ENCODE results near the gene SBDS.
"Not testable (repeated sequence)": the region's sequence is repeated elsewhere in the genome, so short reads cannot be mapped to it uniquely, and the experiment has no call there.

SBDS gene

GRCh38 chr7:66994051-66994450, 1.3 kb downstream of the SBDS start:
- not testable (repeated sequence) for DNase-seq

DNA sequence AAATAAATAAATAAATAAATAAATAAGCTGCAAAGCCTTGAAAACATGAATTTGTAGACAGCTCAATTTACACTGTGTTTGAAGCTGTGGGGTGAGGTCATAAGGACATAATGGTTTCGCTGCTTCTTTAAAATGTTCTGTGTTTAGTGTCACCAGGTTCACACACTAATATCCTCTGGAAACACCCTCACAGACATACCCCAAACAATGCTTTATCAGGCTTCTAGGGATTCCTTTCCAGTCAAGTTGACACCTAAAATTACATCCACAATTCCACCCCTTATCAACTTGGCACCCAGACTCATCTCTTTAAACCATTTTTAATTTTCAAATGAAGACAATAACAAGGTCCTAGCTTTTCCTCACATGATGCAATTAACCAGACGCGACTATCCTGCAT, 5.8 kb downstream of the SBDS start:
- not testable (repeated sequence) for DNase-seq

DNA sequence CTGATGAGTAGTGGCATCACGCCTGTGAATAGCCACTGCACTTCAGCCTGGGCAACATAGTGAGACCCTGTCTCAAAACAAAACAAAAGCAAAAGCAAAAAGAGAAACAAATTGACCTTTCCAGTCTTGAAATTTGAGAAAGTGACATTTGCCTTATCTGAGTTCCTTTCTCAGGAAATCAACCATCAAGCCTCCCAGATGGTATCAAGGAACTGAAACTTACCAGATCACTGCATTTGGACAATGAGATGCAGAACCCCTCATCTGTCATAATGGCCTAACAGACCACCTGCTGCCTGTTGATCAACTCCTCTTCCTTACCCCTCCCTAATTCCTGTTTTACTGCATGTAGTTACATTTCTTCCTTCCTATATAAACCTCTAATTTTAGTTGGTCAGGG, 15.1 kb downstream of the SBDS start:
- not testable (repeated sequence) for DNase-seq

DNA sequence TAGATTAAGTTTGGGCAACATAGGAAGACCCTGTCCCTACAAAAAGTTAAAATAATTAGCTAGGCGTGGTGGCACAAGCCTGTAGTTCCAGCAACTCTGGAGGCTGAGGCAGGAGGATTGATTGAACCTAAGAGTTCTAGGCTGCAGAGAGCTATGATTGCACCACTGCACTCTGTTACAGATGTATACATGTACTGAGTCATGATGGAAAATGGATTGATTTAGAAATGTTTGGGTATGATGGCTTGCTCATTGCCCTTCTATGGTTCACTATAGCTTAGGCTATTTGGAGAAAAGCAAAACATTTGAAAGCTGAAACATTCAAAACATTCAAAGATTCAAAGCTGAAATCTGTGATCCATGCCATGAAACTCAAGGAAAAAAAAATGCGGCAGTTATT, 16.4 kb downstream of the SBDS start:
- not testable (repeated sequence) for DNase-seq

DNA sequence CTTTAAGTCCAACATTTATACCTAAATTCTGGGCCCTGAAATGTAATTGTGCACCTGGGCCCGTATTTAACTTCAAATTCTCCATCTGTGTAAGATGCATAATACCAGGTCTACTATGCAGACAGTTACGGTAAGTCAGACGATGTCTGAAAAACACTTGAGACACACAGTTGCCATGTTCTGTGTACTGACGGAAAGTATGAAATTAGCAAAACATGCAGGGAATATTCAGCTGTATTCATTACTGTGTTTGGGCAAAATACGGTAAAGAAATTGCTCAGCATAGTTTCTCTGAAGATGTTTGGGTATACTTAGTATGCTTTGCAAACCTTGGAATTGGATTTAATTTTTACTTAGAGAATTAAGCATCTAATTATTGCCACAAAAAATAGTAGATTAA, 17.1 kb downstream of the SBDS start:
- DNase-seq: not testable (repeated sequence)

GRCh38 chr7:66974986-66975590, 20.3 kb downstream of the SBDS start:
- DNase-seq: no peak

GRCh38 chr7:66970310-66970709, 25.1 kb downstream of the SBDS start:
- DNase-seq: no peak

- DNase-seq: not testable (repeated sequence)
Measured at GRCh38 chr7:66969001-66969400, 26.4 kb downstream of the SBDS start.

DNA sequence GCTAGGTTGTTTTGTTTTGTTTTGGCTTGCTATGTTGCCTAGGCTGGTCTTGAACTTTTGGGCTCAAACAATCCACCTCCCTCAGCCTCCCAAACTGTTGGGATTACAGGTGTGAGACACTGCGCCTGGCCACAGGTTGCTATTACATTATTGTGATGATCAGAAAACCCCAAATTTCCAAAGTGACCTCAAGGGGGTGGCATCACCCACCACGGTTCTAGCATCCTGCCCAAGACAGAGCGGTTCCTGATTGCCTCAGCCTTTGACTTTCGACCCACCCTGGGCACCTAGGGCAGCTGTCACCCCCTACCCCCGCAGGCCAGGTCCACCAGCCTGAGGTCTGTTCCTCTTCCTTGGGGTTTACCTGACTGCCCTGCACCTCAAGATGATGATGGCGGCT, 28.4 kb downstream of the SBDS start:
- DNase-seq: no peak

- no peak for DNase-seq
Measured at GRCh38 chr7:66964411-66964810, 31.0 kb downstream of the SBDS start.

- DNase-seq: no peak
Measured at GRCh38 chr7:66961096-66961495, 34.3 kb downstream of the SBDS start.

- no peak for DNase-seq
Measured at GRCh38 chr7:66960192-66960591, 35.2 kb downstream of the SBDS start.

- DNase-seq: no peak
Measured at GRCh38 chr7:66958538-66959350, 36.6 kb downstream of the SBDS start.

DNA sequence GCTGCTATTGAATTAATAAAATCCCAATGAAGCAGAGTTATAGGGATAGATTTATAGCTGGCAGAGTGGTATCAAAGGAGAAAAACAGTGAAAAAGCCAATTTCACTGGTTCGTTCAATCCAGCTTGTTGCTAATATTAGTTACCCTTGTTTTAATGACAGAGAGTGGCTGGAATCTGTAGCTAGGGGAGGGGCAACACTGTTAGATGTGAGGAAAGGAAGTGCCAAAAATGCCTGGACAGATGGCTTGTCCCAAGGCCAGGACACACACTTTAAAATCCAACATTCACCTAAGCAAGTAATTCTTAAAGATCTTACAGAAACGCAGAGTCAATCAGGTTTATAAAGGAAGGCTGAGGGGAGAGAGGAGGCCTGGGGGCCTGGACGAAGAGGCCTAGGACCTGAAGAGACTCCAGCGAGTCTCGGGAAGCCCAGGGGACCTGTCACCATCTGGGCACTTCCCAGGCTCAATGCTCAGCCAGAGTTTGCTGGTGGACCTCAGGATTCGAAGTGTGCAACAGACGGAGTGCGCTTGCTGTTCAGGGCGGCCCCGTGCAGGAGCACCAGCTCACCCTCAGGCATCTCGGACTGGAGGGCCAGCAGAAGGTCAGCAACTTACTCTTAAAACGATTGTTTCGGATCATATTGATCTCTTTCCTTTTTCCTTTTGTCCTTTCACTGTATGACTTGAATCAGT, 37.6 kb downstream of the SBDS start:
- no peak for DNase-seq

GRCh38 chr7:66953044-66953427, 42.4 kb downstream of the SBDS start:
- no peak for DNase-seq

DNA sequence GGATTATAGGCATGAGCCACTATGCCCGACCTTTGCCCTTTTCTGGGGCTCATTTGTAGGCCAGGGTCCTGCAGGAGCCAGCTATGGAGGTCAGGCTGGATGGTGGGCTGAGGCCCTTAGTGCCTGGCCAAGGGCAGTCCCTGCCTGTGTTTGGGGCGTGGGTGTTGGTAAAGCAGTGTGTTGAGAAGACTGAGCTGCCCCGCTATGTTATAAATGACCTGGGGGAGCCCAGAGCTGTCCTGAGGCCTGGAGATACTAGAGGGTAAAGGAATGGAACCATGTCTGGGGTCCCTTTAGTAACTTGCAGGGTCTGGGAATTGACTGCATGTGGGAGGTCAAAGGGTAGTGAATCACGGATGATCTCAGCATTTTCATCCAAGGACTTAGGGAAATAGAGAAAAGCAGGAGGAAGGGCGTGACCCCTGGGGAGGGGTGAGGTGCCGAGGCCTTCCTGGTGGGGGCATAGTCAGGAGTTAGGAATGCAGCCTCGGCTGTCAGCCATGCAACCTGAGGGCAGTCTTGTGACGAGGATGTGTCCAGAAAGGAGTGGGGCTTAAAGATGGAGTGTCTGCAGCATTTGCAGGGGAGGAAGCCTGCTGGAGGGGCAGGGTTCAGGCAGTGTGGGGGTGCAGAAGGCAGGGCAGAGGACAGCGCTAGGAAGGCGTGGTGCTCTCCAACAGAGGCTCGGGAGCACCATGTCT, 42.9 kb downstream of the SBDS start:
- no peak for DNase-seq

DNA sequence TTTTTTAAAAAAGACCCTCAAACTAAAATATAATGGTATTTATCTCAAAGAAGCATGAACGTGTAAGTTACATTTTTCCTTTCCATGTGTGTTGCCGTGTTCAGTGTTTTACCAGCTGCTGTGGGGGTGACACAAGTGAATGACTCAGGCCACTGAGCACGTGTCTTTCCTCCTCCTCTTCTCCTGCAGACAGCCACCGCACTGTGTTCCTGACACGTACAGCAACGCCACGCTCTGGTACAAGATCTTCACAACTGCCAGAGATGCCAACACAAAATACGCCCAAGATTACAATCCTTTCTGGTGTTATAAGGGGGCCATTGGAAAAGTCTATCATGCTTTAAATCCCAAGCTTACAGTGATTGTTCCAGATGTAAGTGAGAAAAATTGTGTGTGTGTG, 44.6 kb downstream of the SBDS start:
- DNase-seq: no peak

DNA sequence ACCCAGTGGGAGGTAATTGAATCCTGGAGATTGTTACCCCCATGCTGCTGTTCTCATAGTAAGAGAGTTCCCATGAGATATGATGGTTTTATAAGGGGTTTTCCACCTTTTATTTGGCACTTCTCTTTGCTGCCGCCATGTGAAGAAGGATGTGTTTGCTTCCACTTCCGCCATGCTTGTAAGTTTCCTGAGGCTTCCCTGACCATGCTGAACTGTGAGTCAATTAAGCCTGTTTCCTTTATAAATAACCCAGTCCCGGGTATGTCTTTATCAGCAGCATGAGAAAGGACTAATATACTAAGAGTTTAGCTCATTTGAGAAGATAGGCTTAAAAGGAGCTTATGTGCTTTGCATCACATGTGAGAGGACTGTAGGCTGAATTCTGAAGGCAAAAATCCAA, 45.1 kb downstream of the SBDS start:
- DNase-seq: no peak

- no peak for DNase-seq
Measured at GRCh38 chr7:66948480-66949109, 46.8 kb downstream of the SBDS start.

- no peak for DNase-seq
Measured at GRCh38 chr7:66946545-66946944, 48.8 kb downstream of the SBDS start.

GRCh38 chr7:66939325-66939724, 56.1 kb downstream of the SBDS start:
- no peak for DNase-seq

DNA sequence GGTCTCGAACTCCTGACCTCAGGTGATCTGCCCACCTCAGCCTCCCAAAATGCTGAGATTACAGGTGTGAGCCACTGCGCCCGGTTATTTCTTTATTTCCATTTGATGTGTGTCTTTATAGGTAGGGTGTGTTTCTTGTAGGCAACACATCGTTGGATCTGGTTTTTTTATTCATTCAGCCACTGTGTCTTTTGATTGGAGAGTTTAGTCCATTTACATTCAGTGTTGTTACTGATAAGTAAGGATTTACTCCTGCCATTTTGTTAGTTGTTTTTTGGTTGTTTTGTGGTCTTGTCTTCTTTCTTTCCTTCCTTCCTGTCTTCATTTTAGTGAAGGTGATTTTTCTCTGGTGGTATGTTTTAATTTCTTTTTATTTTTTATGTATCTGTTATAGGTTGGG, 57.4 kb downstream of the SBDS start:
- DNase-seq: no peak
